ENCODE data around the gene CARD19.
A peak's percentile ranks its signal among the peaks of the same experiment; 100 is the strongest.

CARD19 gene

GRCh38 chr9:93120846-93121315, 24.9 kb downstream of the CARD19 start:
- DNase-seq = no peak
- Mint-ChIP-seq H3K4me1 (peaks cover 24 to 35% of the 10 kb centered on the region in 2 donors), H3K27me3 (no peaks in the 10 kb centered on the region), H3K9me3 (no peaks in the 10 kb centered on the region), H3K4me3 (no peak overlapping the region), H3K27ac (no peak overlapping the region), H3K36me3 (peaks cover 49 to 59% of the 10 kb centered on the region in 2 donors)
- ATAC-seq (replicated peaks) = no peak

GRCh38 chr9:93121316-93122241, 25.6 kb downstream of the CARD19 start:
- no peaks in the 10 kb centered on the region for H3K9me3 Mint-ChIP-seq

GRCh38 chr9:93122721-93123221, 26.8 kb downstream of the CARD19 start:
- no peak for DNase-seq
- Mint-ChIP-seq H3K36me3 (peaks cover 59 to 73% of the 10 kb centered on the region in 2 donors), H3K27ac (no peak overlapping the region), H3K27me3 (no peaks in the 10 kb centered on the region), H3K4me3 (no peak overlapping the region), H3K9me3 (no peaks in the 10 kb centered on the region), H3K4me1 (peaks cover 38 to 52% of the 10 kb centered on the region in 2 donors)
- ATAC-seq (replicated peaks) = no peak

More at GRCh38 chr9:93121316-93122241, 25.6 kb downstream of the CARD19 start:
- H3K27ac Mint-ChIP-seq = no peak overlapping the region
- no peaks in the 10 kb centered on the region for H3K27me3 Mint-ChIP-seq
- no peak overlapping the region for H3K4me3 Mint-ChIP-seq
- peaks cover 28 to 40% of the 10 kb centered on the region in 2 donors for H3K4me1 Mint-ChIP-seq
- DNase-seq (no peak), ATAC-seq (replicated peaks) (no peak)
- H3K36me3 Mint-ChIP-seq = peaks cover 54 to 66% of the 10 kb centered on the region in 2 donors

GRCh38 chr9:93123561-93124283, 27.7 kb downstream of the CARD19 start:
- Mint-ChIP-seq H3K9me3 (no peaks in the 10 kb centered on the region), H3K27ac (no peak overlapping the region), H3K4me3 (no peak overlapping the region), H3K27me3 (no peaks in the 10 kb centered on the region), H3K36me3 (peaks cover 65 to 72% of the 10 kb centered on the region in 2 donors), H3K4me1 (peaks cover 45 to 59% of the 10 kb centered on the region in 2 donors)
- ATAC-seq (replicated peaks) (no peak), DNase-seq (no peak)

GRCh38 chr9:93124793-93125192, 28.8 kb downstream of the CARD19 start:
- ATAC-seq (replicated peaks) (no peak), DNase-seq (no peak)
- Mint-ChIP-seq H3K4me1 (peaks cover 41 to 57% of the 10 kb centered on the region in 2 donors), H3K4me3 (no peak overlapping the region), H3K27me3 (no peaks in the 10 kb centered on the region), H3K27ac (no peak overlapping the region), H3K9me3 (no peaks in the 10 kb centered on the region), H3K36me3 (peaks cover 65 to 70% of the 10 kb centered on the region in 2 donors)

- Mint-ChIP-seq H3K9me3 (no peaks in the 10 kb centered on the region), H3K27me3 (no peaks in the 10 kb centered on the region), H3K36me3 (peaks cover 64 to 69% of the 10 kb centered on the region in 2 donors), H3K4me1 (peaks cover 36 to 55% of the 10 kb centered on the region in 2 donors), H3K27ac (no peak overlapping the region), H3K4me3 (no peak overlapping the region)
- DNase-seq (no peak), ATAC-seq (replicated peaks) (no peak)
These were observed 29.4 kb downstream of the CARD19 start for GRCh38 chr9:93125331-93125894.

- H3K4me3 Mint-ChIP-seq = no peak overlapping the region
- no peaks in the 10 kb centered on the region for H3K27me3 Mint-ChIP-seq
- peaks cover 32 to 57% of the 10 kb centered on the region in 2 donors for H3K4me1 Mint-ChIP-seq
- no peaks in the 10 kb centered on the region for H3K9me3 Mint-ChIP-seq
- peaks cover 57 to 67% of the 10 kb centered on the region in 2 donors for H3K36me3 Mint-ChIP-seq
- H3K27ac Mint-ChIP-seq = peak overlapping the region; percentile 59
- no peak for DNase-seq
- no peak for ATAC-seq (replicated peaks)
These were observed 30.2 kb downstream of the CARD19 start for GRCh38 chr9:93126151-93126781.

- H3K4me3 Mint-ChIP-seq = peak overlapping the region in 1 of 2 donors; percentile 43
- DNase-seq = no peak
- H3K9me3 Mint-ChIP-seq = no peaks in the 10 kb centered on the region
- ATAC-seq (replicated peaks) = no peak
- no peaks in the 10 kb centered on the region for H3K27me3 Mint-ChIP-seq
- peaks cover 34 to 57% of the 10 kb centered on the region in 2 donors for H3K4me1 Mint-ChIP-seq
- H3K27ac Mint-ChIP-seq = no peak overlapping the region
- H3K36me3 Mint-ChIP-seq = peaks cover 52 to 65% of the 10 kb centered on the region in 2 donors
These were observed 30.9 kb downstream of the CARD19 start for GRCh38 chr9:93126825-93127368.

- DNase-seq (no peak), ATAC-seq (replicated peaks) (peak; percentile 18 to 35)
- Mint-ChIP-seq H3K27me3 (no peaks in the 10 kb centered on the region), H3K4me3 (peak overlapping the region in 1 of 2 donors; percentile 43), H3K4me1 (peaks cover 36 to 60% of the 10 kb centered on the region in 2 donors), H3K36me3 (peaks cover 51 to 65% of the 10 kb centered on the region in 2 donors), H3K27ac (peak overlapping the region; percentile 31), H3K9me3 (no peaks in the 10 kb centered on the region)
These were observed 31.4 kb downstream of the CARD19 start for GRCh38 chr9:93127395-93127911.

- Mint-ChIP-seq H3K27me3 (no peaks in the 10 kb centered on the region), H3K9me3 (no peaks in the 10 kb centered on the region), H3K36me3 (peaks cover 51 to 67% of the 10 kb centered on the region in 2 donors), H3K4me1 (peaks cover 43 to 67% of the 10 kb centered on the region in 2 donors), H3K27ac (no peak overlapping the region), H3K4me3 (no peak overlapping the region)
- ATAC-seq (replicated peaks) (peak in 1 of 2 donors; percentile 4), DNase-seq (no peak)
These were observed 32.1 kb downstream of the CARD19 start for GRCh38 chr9:93128011-93128714.

- Mint-ChIP-seq H3K27ac (no peak overlapping the region), H3K36me3 (peaks cover 49 to 69% of the 10 kb centered on the region in 2 donors), H3K9me3 (no peaks in the 10 kb centered on the region), H3K4me1 (peaks cover 45 to 72% of the 10 kb centered on the region in 2 donors), H3K4me3 (no peak overlapping the region), H3K27me3 (no peaks in the 10 kb centered on the region)
- DNase-seq (no peak), ATAC-seq (replicated peaks) (no peak)
These were observed 32.8 kb downstream of the CARD19 start for GRCh38 chr9:93128715-93129224.

- peaks cover 45 to 64% of the 10 kb centered on the region in 2 donors for H3K36me3 Mint-ChIP-seq
- ATAC-seq (replicated peaks) (no peak), DNase-seq (no peak)
- peaks cover 45 to 73% of the 10 kb centered on the region in 2 donors for H3K4me1 Mint-ChIP-seq
- H3K27me3 Mint-ChIP-seq = no peaks in the 10 kb centered on the region
- H3K27ac Mint-ChIP-seq = no peak overlapping the region
- no peaks in the 10 kb centered on the region for H3K9me3 Mint-ChIP-seq
- H3K4me3 Mint-ChIP-seq = no peak overlapping the region
These were observed 33.3 kb downstream of the CARD19 start for GRCh38 chr9:93129286-93129685.
